Measurements from ENCODE around the gene ADAMTS16.

GRCh38 chr5:5297432-5298067, 157.4 kb downstream of the ADAMTS16 start:
- TF ChIP-seq EP300 (IDR thresholded peaks at IDR 0.05): no peak
- no peak for TF ChIP-seq CTCF (IDR thresholded peaks at IDR 0.05)
